ENCODE measurements around the gene KSR2. TPM values are rescaled to one million over a fixed set of nuclear protein-coding genes. Genes with fewer than 3 reads are reported as not detected.

The KSR2 gene
- total and polyA plus RNA-seq, 2 of the 13 experiments (the other 11 are each of a cell fraction or from before 2014, with no cell fraction given), result 0.02 TPM; not detected in 1

DNA sequence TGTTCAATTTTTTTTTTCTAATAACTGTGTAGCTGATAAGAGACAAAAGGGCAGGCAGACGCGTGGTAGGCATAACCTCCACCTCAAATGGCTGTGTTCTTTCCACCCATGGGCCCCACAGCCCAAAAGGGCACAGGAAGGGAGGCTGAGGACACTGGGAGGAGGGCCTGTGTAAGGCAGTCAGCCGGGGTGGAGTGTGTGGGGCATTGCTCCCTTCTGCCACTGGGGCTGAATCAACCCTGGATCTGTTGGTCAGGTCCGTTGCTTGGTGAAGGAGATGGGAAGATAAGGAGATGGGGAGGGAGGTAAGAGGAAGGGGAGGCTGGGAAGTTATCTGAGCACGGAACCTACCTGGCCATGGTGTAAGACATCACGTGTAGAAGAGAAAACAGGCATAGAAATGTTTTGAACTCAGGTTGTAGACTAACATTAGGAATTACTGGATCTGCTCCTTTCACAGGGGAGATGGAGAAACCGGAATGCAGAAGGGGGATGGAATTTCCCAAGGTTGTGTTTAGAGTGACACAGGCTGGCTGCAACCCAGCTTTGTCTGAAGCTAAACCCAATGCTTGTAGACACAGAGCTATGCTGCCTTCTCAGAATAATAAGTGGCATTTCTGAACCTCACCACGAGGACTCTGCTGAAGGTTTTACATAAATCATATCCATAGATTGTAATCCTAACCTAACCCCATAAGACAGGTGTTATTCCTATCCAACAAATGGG, 468.9 kb downstream of the KSR2 start:
- peaks cover 7% of the 10 kb centered on the region; the same call in 1 of the 2 replicates for H3K4me1 ChIP-seq (ENCODE audit: insufficient read depth, low read length)
- H3K27ac ChIP-seq (ENCODE audit: extremely low read length, insufficient read depth, low read length), result no peak overlapping the region
- H3K27me3 ChIP-seq (ENCODE audit: control insufficient read depth in 1 of 2, insufficient read depth in 2 of 2, low read length in 2 of 2), result no peaks in the 10 kb centered on the region; a peak in 2 of 5 replicates
- H3K9ac ChIP-seq (ENCODE audit: insufficient read depth, low read depth, low read length), result no peak overlapping the region
- no peak overlapping the region for H3K4me3 ChIP-seq (replicated peaks in 1 of 3; ENCODE audit: insufficient read depth in 1 of 3, low read depth in 2 of 3, low read length in 3 of 3)
- no TSS peak for BruUV-seq (replicated peaks)
- ATAC-seq, result peak; percentile 46; the same call in 2 of the 3 replicates
- no peak for DNase-seq (ENCODE audit: low spot score)
- no peaks in the 10 kb centered on the region for H3K9me3 ChIP-seq (ENCODE audit: low read length)
- intact Hi-C loops (cut with micrococcal nuclease; ENCODE audit: unreplicated experiment), result no loop called here
- no peak for FAIRE-seq
- ChIA-PET POLR2A (no interaction called here), CTCF (ENCODE audit: low intra/inter-chr PET ratio, low total read pairs) (no interaction called here)
- H3K4me2 ChIP-seq (ENCODE audit: low read depth, low read length), result no peak overlapping the region
- in situ Hi-C loops (cut with HindIII; ENCODE audit: extremely low pct_ligation_motif_present, low pct_unique_long_range_greater_than_20kb), result no loop called here
- TF ChIP-seq ZNF773 (CRISPR knock-in tag; IDR thresholded peaks at IDR 0.05; ENCODE audit: borderline replicate concordance) (no peak), ZNF337 (CRISPR knock-in tag; IDR thresholded peaks at IDR 0.05; ENCODE audit: borderline replicate concordance, low read depth) (no peak), NR2F2 (IDR thresholded peaks at IDR 0.05; ENCODE audit: borderline replicate concordance, low read depth) (no peak), ZNF557 (CRISPR knock-in tag; IDR thresholded peaks at IDR 0.05) (no peak), CBX2 (IDR thresholded peaks at IDR 0.05; ENCODE audit: low read depth, low read length) (no peak), CBX2 (CRISPR knock-in tag; IDR thresholded peaks at IDR 0.05; ENCODE audit: low read depth) (no peak), ZNF598 (CRISPR knock-in tag; IDR thresholded peaks at IDR 0.05; ENCODE audit: borderline replicate concordance) (no peak), ZSCAN29 (CRISPR knock-in tag; conservative IDR thresholded peaks at IDR 0.05) (no peak), CC2D1A (CRISPR knock-in tag; IDR thresholded peaks at IDR 0.05) (no peak), GABPB1 (CRISPR knock-in tag; IDR thresholded peaks at IDR 0.05) (no peak), ZNF205 (CRISPR knock-in tag; IDR thresholded peaks at IDR 0.05) (no peak)
- TF ChIP-seq, protein P1, sequence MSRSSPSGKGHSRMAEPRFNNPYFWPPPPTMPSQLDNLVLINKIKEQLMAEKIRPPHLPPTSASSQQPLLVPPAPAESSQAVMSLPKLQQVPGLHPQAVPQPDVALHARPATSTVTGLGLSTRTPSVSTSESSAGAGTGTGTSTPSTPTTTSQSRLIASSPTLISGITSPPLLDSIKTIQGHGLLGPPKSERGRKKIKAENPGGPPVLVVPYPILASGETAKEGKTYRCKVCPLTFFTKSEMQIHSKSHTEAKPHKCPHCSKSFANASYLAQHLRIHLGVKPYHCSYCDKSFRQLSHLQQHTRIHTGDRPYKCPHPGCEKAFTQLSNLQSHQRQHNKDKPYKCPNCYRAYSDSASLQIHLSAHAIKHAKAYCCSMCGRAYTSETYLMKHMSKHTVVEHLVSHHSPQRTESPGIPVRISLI (CRISPR knock-in tag; IDR thresholded peaks at IDR 0.05; ENCODE audit: borderline replicate concordance), result no peak
- H2AFZ ChIP-seq (ENCODE audit: low read length), result no peak overlapping the region
- no peaks in the 10 kb centered on the region for H4K20me1 ChIP-seq (ENCODE audit: insufficient read depth, low read length)
- no peaks in the 10 kb centered on the region for H3K79me2 ChIP-seq (ENCODE audit: insufficient read depth, low read length)
- H3K36me3 ChIP-seq (replicated peaks in 1 of 2; ENCODE audit: control insufficient read depth in 1 of 2, insufficient read depth in 2 of 2, low read length in 2 of 2), result no peaks in the 10 kb centered on the region
- 18% methylated on average over 8 of the region's 8 CpGs for WGBS (ENCODE audit: low lambda C conversion rate)

Data from HepG2 (cell line).